ENCODE data around the gene DCAF11.

DCAF11 gene

DNA sequence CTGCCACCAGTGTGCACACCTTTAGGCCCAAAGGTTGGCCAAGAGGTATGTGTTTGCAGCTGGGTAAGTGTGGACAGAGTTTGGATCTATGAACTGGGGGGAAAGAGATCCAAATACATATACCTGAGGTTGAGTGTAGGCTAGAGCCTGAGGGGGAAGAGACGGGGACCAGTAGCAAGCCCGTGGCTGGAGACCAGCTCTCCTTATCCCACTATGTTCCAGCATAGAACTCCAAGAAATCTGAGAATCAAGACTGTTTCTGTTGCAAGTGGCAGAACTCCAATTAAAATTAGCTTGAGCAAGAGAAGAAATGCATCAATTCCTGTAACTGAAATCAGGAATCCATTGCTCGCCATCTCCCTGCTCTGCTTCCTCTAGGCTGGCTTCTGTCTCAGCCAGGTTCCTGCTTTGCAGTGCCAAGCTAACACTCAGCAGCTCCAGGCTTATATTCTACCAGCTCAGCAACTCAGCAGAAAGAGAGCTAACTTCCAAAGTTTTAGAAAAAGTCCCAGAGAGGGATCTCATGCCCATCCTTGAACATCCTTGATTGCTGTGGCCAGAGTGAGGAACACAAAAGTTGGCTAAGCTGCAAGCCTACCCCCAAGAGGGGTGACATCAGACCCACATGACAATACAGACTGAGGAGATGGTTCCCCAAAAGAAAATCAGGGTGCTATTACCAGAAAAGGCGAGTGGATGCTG is 21.9 kb upstream of the DCAF11 start:
- no peak overlapping the region for H3K4me3 ChIP-seq (ENCODE audit: low read length)
- no peak for DNase-seq (ENCODE audit: low read depth)
- TF ChIP-seq, protein P1, sequence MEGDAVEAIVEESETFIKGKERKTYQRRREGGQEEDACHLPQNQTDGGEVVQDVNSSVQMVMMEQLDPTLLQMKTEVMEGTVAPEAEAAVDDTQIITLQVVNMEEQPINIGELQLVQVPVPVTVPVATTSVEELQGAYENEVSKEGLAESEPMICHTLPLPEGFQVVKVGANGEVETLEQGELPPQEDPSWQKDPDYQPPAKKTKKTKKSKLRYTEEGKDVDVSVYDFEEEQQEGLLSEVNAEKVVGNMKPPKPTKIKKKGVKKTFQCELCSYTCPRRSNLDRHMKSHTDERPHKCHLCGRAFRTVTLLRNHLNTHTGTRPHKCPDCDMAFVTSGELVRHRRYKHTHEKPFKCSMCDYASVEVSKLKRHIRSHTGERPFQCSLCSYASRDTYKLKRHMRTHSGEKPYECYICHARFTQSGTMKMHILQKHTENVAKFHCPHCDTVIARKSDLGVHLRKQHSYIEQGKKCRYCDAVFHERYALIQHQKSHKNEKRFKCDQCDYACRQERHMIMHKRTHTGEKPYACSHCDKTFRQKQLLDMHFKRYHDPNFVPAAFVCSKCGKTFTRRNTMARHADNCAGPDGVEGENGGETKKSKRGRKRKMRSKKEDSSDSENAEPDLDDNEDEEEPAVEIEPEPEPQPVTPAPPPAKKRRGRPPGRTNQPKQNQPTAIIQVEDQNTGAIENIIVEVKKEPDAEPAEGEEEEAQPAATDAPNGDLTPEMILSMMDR (IDR thresholded peaks at IDR 0.05; ENCODE audit: insufficient read depth, low read depth, low read length, missing control alignments) = no peak

DNA sequence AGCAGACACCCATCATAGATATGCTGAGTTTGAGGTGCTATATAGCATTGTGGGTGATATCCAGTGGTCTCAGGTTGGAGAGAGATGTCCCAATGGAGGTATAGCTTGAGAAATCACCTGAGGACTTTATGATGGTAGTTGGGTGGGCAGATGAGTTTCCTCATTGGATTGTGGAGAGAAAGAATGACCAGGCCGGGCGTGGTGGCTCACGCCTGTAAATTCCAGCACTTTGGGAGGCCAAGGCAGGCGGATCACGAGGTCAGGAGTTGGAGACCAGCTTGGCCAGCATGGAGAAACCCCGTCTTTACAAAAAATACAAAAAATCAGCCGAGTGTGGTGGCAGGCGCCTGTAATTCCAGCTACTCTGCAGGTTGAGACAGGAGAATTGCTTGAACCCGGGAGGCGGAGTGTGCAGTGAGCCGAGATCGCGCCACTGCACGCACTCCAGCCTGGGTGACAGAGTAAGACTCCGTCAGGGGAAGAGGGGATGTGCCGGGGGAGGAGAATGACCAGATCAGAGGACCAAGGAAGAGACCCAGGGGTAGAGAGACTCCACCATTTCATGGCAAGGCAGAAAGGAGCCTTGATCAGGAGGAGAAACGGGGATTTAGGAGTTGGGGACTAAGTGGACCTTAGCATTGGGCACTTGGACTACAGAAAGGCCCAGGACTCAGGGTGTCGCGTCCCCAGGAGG is 21.2 kb upstream of the DCAF11 start:
- H3K4me3 ChIP-seq (ENCODE audit: low read length) = peak overlapping the region; percentile 79
- TF ChIP-seq, protein P1 (IDR thresholded peaks at IDR 0.05; ENCODE audit: insufficient read depth, low read depth, low read length, missing control alignments) = no peak
- DNase-seq (ENCODE audit: low read depth) = no peak

DNA sequence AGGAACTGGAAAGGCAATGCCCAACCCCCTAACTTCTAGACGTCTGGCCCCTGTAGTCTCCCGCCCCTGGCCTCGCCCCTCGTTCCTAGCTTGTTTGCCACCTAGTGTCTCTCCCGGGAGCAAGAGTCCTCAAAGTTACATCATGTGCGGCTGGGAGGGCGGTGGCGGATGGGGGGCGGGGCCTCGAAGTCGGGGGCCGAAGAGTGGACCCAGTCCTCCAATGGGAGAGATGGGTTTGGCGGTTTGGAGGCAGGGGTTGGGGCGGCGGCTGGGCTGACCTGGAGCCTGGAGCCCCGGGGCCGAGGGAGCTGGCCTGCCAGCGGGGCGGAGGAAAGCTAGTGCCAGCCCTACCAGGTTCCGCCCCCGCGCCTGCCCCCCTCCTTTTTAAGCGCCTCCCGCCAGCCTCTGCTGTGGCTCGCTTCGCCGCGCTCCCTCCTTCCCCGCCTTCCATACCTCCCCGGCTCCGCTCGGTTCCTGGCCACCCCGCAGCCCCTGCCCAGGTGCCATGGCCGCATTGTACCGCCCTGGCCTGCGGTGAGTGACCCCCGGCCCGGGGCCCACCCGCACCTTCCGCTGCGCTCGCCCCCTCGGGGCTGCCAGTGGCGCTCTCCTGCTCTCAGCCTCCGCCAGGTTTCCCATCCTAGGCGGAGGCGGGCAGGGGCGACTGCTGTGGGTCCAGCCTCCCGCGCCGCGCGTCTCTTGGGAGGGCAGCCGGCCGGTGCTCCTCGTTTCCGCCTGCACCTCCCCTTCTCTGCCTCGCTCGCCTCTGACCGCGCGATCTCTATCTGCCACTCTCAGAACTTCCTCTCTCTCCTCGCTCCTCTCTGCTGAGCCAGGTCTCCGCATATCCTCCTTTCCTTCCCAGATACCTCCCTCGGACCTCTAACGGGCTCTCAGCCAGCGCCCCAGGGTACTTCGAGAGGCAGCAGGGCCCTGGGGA is 20.4 kb upstream of the DCAF11 start, which contains the start of gene PCK2:
TSS of gene PCK2 (plus strand) at position 411 of the 940 bp plus-strand sequence. CDS start at position 506, 95 bp downstream.
- TF ChIP-seq, protein P1 (IDR thresholded peaks at IDR 0.05; ENCODE audit: insufficient read depth, low read depth, low read length, missing control alignments) = no peak
- peak; percentile 92 for DNase-seq (ENCODE audit: low read depth)
- H3K4me3 ChIP-seq (ENCODE audit: low read length) = peak within 1 kb of the TSS; percentile 79

DNA sequence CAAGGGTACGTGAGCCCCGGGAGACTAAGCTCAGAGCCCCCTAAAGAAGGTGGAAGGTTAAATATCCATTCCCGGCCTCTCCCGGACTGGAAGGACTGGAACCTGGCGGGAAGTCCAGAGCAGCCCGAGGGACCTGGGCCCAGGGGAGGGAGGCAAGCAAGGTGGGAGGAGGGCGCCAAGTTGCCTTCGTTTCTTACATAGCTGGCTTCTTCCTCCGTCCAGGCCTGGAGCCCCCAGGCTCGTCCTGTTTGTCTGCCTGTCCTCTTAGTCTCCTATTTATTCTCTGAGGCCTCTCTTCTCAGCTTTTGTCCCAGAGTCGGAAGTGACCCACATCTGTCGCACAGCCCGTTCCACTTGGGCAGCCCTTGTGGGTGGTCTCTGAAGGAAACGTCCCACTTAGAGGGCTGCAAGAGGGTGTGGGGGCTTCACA is 19.7 kb upstream of the DCAF11 start:
- DNase-seq (ENCODE audit: low read depth) = no peak
- TF ChIP-seq, protein P1 (IDR thresholded peaks at IDR 0.05; ENCODE audit: insufficient read depth, low read depth, low read length, missing control alignments) = no peak
- peak overlapping the region; percentile 79 for H3K4me3 ChIP-seq (ENCODE audit: low read length)

DNA sequence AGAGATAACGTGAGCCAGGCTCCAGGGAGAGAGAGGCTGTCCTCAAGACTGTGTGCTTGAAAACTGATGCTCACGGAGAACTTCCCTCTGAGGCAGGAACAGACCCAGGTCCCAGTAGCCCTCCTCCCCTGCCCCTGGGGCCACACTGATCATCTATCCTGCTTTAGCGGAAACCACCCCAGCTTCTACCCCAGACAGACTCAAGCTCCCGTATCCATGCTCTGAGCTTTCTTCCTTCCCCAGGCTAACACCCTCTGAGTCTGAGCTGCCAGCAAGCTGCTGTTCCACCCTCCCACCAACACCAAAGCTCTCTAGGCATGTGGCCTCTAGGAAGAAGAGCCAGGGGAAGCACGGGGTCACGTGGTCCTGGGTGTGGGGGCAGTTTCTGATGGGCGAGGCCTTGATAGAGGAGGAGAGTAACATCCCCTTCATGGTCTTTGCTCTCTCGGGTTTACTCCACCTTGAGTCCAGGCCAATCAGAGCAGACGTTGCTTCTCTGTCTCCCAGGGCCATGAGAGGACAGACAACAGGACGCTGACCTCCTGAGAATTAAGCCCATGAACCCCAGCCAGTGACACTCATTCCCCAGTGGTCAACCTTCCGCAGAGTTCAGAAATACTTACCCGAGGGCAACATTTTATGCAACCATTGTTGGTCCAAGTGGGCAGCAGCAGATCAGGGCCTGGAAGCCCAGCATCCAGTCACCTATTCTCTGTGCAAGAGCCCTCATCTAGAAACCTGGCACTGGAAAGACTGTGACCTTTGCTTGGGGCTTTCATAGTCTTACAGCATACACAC is 19.1 kb upstream of the DCAF11 start:
- peak overlapping the region; percentile 79 for H3K4me3 ChIP-seq (ENCODE audit: low read length)
- DNase-seq (ENCODE audit: low read depth) = no peak
- TF ChIP-seq, protein P1 (IDR thresholded peaks at IDR 0.05; ENCODE audit: insufficient read depth, low read depth, low read length, missing control alignments) = no peak

Data from epithelial cell of esophagus (primary cell).